A549 treated with GW870086 at 1 μM for 4 hours (cell line): Measurements from ENCODE around the gene ZBBX. TPM values are rescaled to one million over a fixed set of nuclear protein-coding genes. Genes with fewer than 3 reads are reported as not detected.

Experiments
- total RNA-seq: library from RNA; stranded (reverse); fragments of 200-300 nt; extraction: Qiagen RNA extraction; gene quantifications from 5 replicates; pipeline ENCODE4 v1.2.3, GENCODE V29; 2022; ENCODE audit warnings: low read depth

The ZBBX gene, protein sequence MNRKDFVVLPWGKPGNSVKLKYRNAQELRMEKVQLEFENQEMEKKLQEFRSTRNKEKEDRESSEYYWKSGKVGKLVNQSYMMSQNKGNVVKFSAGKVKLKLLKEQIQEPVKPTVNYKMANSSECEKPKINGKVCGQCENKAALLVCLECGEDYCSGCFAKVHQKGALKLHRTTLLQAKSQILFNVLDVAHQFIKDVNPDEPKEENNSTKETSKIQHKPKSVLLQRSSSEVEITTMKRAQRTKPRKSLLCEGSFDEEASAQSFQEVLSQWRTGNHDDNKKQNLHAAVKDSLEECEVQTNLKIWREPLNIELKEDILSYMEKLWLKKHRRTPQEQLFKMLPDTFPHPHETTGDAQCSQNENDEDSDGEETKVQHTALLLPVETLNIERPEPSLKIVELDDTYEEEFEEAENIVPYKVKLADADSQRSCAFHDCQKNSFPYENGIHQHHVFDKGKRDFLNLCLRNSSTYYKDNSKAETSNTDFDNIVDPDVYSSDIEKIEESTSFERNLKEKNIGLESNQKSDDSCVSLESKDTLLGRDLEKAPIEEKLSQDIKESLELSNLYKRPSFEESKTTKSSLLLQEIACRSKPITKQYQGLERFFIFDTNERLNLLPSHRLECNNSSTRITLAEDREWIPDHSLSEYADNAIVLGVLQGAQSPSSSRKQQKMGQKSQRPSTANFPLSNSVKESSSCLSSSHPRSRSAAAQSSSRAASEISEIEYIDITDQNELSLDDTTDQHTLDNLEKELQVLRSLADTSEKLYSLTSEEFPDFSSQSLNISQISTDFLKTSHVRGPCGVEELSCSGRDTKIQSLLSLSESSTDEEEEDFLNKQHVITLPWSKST
- total RNA-seq, result not detected in 5 replicates

DNA sequence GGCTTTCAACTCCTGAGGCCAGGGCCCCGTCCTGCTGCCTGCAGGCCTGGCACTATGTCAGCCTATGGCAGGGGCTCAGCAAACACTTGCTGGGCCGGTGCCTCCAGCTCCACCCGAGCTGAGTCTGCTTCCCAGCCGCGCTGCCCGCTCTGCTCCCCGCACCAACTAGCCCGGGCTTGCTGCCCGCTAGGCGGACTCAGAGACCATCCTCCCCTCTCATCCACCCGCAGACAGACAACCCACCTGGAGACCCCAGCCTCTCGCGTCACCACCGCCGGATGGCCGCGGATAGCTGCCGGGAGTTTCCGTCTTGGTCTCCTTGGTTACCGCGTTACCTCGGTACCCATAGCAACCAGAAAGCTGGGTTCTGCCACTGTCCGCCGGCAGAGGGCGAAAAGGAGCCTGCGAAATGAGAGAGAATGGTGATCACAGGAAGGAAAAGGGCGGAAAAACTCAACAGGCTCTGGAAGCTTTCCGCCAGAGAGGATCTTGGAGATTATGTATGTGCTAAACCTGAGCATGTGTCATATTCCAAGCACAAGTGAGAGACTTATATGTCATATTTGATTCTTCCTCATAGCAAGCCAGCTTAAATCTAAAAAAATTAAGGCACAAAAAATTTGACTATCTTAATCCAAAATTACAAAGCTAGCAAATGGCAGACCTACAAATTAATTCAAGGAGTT is at the start of gene ZBBX:
Gene ZBBX, minus strand, starts transcription at position 294 of the 686 bp plus-strand sequence. CDS start 7,396 bp downstream, outside the sequence.

Other genes starting within 250 kb of the ZBBX start
- not detected in 5 replicates for gene SERPINI2, start 93.7 kb upstream of the ZBBX start, total RNA-seq